HepG2 (cell line): Measurements from ENCODE around the gene PIH1D2. TPM values are rescaled to one million over a fixed set of nuclear protein-coding genes. Genes with fewer than 3 reads are reported as not detected.
A peak's percentile ranks its signal among the peaks of the same experiment; 100 is the strongest.

Experiments used
- CENPBD1 ChIP-seq: sonication (generic); formaldehyde crosslinking; IDR thresholded peaks from 2 replicates; pipeline ENCODE4 v1.8.0; 2022; ENCODE audit warnings: missing genetic modification reagents, low read depth, mild to moderate bottlenecking, borderline replicate concordance
- CENPX ChIP-seq: sonication (generic); formaldehyde crosslinking; IDR thresholded peaks from 2 replicates; pipeline ENCODE4 v1.9.0; 2021; ENCODE audit warnings: mild to moderate bottlenecking, missing genetic modification reagents, moderate library complexity
- FIP1L1 ChIP-seq: fragments of 200-400 bp; formaldehyde crosslinking; IDR thresholded peaks from 2 replicates; pipeline ENCODE4 v1.6.1; 2018; ENCODE audit warnings: low read depth, mild to moderate bottlenecking, low read length, moderate library complexity, borderline replicate concordance; ENCODE audit not compliant: insufficient read depth
- GLI4 ChIP-seq: sonication (generic); formaldehyde crosslinking; IDR thresholded peaks from 2 replicates; pipeline ENCODE4 v1.5.1; 2020; ENCODE audit warnings: missing genetic modification reagents, mild to moderate bottlenecking, moderate library complexity, borderline replicate concordance
- HIC2 ChIP-seq: sonication (generic); formaldehyde crosslinking; IDR thresholded peaks from 2 replicates; pipeline ENCODE4 v1.9.0; 2022; ENCODE audit warnings: low read depth, missing genetic modification reagents
- HNF1A ChIP-seq, 2 experiments: sonication (generic) in 1 of 2; formaldehyde crosslinking in 1 of 2; IDR thresholded peaks; 2 replicates each; pipeline versions ENCODE4 v1.4.0 to v1.6.1; 2016 to 2020; ENCODE audit warnings: borderline replicate concordance in 1 of 2, low read depth in 1 of 2, mild to moderate bottlenecking in 1 of 2, missing genetic modification reagents in 1 of 2
- MNT ChIP-seq: fragments of 450-650 bp; IDR thresholded peaks from 2 replicates; pipeline ENCODE4 v1.6.1; 2016
- POLR2G ChIP-seq: fragments of 200-400 bp; formaldehyde crosslinking; IDR thresholded peaks from 2 replicates; pipeline ENCODE4 v1.6.1; 2018; ENCODE audit warnings: mild to moderate bottlenecking, low read depth, low read length, moderate library complexity
- SAFB2 ChIP-seq: sonication (generic); formaldehyde crosslinking; IDR thresholded peaks from 2 replicates; pipeline ENCODE4 v1.5.1; 2020; ENCODE audit warnings: missing genetic modification reagents, low read depth, mild to moderate bottlenecking, borderline replicate concordance
- ZBTB7A ChIP-seq: sonication (generic); formaldehyde crosslinking; IDR thresholded peaks from 2 replicates; pipeline ENCODE4 v1.8.0; 2022; ENCODE audit warnings: mild to moderate bottlenecking, missing genetic modification reagents
- ZC3H13 ChIP-seq: sonication (generic); formaldehyde crosslinking; IDR thresholded peaks from 2 replicates; pipeline ENCODE4 v1.8.1; 2023; ENCODE audit warnings: mild to moderate bottlenecking, missing genetic modification reagents, moderate library complexity
- ZNF441 ChIP-seq: sonication (generic); formaldehyde crosslinking; IDR thresholded peaks from 2 replicates; pipeline ENCODE4 v1.7.0; 2021; ENCODE audit warnings: missing genetic modification reagents, borderline replicate concordance
- ZNF570 ChIP-seq: sonication (generic); formaldehyde crosslinking; IDR thresholded peaks from 2 replicates; pipeline ENCODE4 v1.4.0; 2020; ENCODE audit warnings: mild to moderate bottlenecking, missing genetic modification reagents, borderline replicate concordance
- ZSCAN5A ChIP-seq: sonication (generic); formaldehyde crosslinking; IDR thresholded peaks from 2 replicates; pipeline ENCODE4 v1.8.0; 2022; ENCODE audit warnings: mild to moderate bottlenecking, missing genetic modification reagents, borderline replicate concordance
- polyA plus RNA-seq, 8 experiments: library from polyadenylated mRNA; depleted of rRNA in 3 of 8; stranded (reverse) in 7 of 8; unstranded in 1 of 8; fragments of >200 nt; fragmentation: Illumina TruSeq in 4 of 8; extraction: Trizol in 4 of 8; gene quantifications; 2 replicates each; pipeline versions ENCODE4 v1.2.1 to v1.2.3, GENCODE V29; 2011 to 2016; ENCODE audit warnings: low read depth in 4 of 8, missing spikeins in 1 of 8, mixed read lengths in 1 of 8; ENCODE audit not compliant: insufficient read depth in 1 of 8
- total RNA-seq, 5 experiments: library from RNA; depleted of rRNA; stranded (reverse); fragments of >200 nt; fragmentation: Illumina TruSeq; extraction: Trizol; gene quantifications; 2 replicates each; pipeline ENCODE4 v1.2.3, GENCODE V29; 2016; ENCODE audit warnings: low read depth in 1 of 5

PIH1D2 gene
- total and polyA plus RNA-seq, 2 of the 13 experiments (the other 11 are each of a cell fraction or from before 2014, with no cell fraction given): 0.49 to 2.7 TPM

GRCh38 chr11:112024773-112025678 lies 48.8 kb downstream of the PIH1D2 start, which contains the start of gene DLAT (continued):
- TF ChIP-seq MNT: peak; percentile 45; the same call in 1 of the 2 replicates
- TF ChIP-seq ZNF570 (CRISPR knock-in tag): no peak
- no peak for TF ChIP-seq HIC2
- 0 out of 2 replicates have a peak, but pooled peaks have one; percentile 33 for TF ChIP-seq FIP1L1
- TF ChIP-seq HNF1A (IDR thresholded peaks at IDR 0.05; ENCODE audit: low read depth): no peak
- peak; percentile 57; the same call in 1 of the 2 replicates for TF ChIP-seq HNF1A (CRISPR knock-in tag; IDR thresholded peaks at IDR 0.05; ENCODE audit: borderline replicate concordance)
- no peak for TF ChIP-seq CENPX (CRISPR knock-in tag)
- no peak for TF ChIP-seq CENPBD1
- peak; percentile 81; the same call in 1 of the 2 replicates for TF ChIP-seq SAFB2
- peak; percentile 89; the same call in 1 of the 2 replicates for TF ChIP-seq ZSCAN5A (CRISPR knock-in tag)
- TF ChIP-seq ZNF441 (CRISPR knock-in tag): peak; percentile 91
- peak; percentile 90 for TF ChIP-seq ZC3H13 (CRISPR knock-in tag)
- TF ChIP-seq POLR2G: peak; percentile 94
- TF ChIP-seq ZBTB7A (CRISPR knock-in tag): peak; percentile 33; the same call in 1 of the 2 replicates
- peak; percentile 66; the same call in 1 of the 2 replicates for TF ChIP-seq GLI4 (CRISPR knock-in tag)
